SK-N-SH (cell line): ENCODE results near the gene KNDC1. TPM values are rescaled to one million over a fixed set of nuclear protein-coding genes. Genes with fewer than 3 reads are reported as not detected.

Experiments used
- CTCF ChIA-PET: fragments of 300-600, 350-600 bp; formaldehyde crosslinking; extraction: SDS; loops from one replicate; lab custom pipeline; 2021; lab: Yijun Ruan, JAX
- POLR2A ChIA-PET: fragments of 350-600 bp; sonication (Branson Sonifier 250); formaldehyde crosslinking; extraction: SDS; loops from one replicate; lab custom pipeline; 2020; ENCODE audit warnings: antibody characterized with exemption, inconsistent platforms; lab: Yijun Ruan, JAX
- DNase-seq: peaks from one replicate; pipeline ENCODE4 v3.0.0; 2012
- H2AFZ ChIP-seq: fragments of 200-600 bp; sonication (generic); 2 replicates; pipeline ENCODE4 v1.8.1; 2016; ENCODE audit warnings: antibody characterized with exemption, mild to moderate bottlenecking, low read depth
- H3F3A ChIP-seq: fragments of 200-600 bp; sonication (generic); replicated peaks from 2 replicates; pipeline ENCODE3; 2016; ENCODE audit warnings: antibody characterized with exemption, mild to moderate bottlenecking; ENCODE audit not compliant: insufficient read depth
- H3K27ac ChIP-seq, 2 experiments: fragments of 200-500 bp in 1 of 2; fragments of 200-600 bp in 1 of 2; sonication (Bioruptor generic) in 1 of 2; sonication (generic), shearing (Covaris generic) in 1 of 2; 2 replicates each; pipeline versions ENCODE4 v1.5.1 to v1.6.1; 2014 to 2016; ENCODE audit warnings: low read depth in 2 of 2, inconsistent platforms in 1 of 2, low read length in 1 of 2, mild to moderate bottlenecking in 1 of 2, mixed read lengths in 1 of 2
- H3K27me3 ChIP-seq: fragments of 200-600 bp; sonication (generic), shearing (Covaris generic); 2 replicates; pipeline ENCODE4 v1.6.1; 2016; ENCODE audit warnings: mixed run types; ENCODE audit not compliant: insufficient read depth
- H3K36me3 ChIP-seq, 2 experiments: fragments of 200-500 bp in 1 of 2; fragments of 200-600 bp in 1 of 2; sonication (Bioruptor generic) in 1 of 2; sonication (generic) in 1 of 2; replicated peaks in 1 of 2; 2 replicates each; pipeline versions ENCODE3 to v1.5.1; 2014 to 2016; ENCODE audit warnings: low read length in 1 of 2, mild to moderate bottlenecking in 1 of 2; ENCODE audit not compliant: insufficient read depth in 2 of 2, control insufficient read depth in 1 of 2
- H3K4me1 ChIP-seq, 2 experiments: fragments of 200-500 bp in 1 of 2; fragments of 200-600 bp in 1 of 2; sonication (Bioruptor generic) in 1 of 2; sonication (generic), shearing (Covaris generic) in 1 of 2; 2 replicates each; pipeline versions ENCODE4 v1.5.1 to v1.6.1; 2014 to 2016; ENCODE audit warnings: low read depth in 1 of 2, low read length in 1 of 2, mixed run types in 1 of 2; ENCODE audit not compliant: insufficient read depth in 2 of 2, control insufficient read depth in 1 of 2
- H3K4me2 ChIP-seq: fragments of 200-600 bp; sonication (generic), shearing (Covaris generic); 2 replicates; pipeline ENCODE4 v1.6.1; 2017; ENCODE audit warnings: mixed run types
- H3K4me3 ChIP-seq, 2 experiments: fragments of 200-500 bp in 1 of 2; fragments of 200-600 bp in 1 of 2; sonication (Bioruptor generic) in 1 of 2; sonication (generic), shearing (Covaris generic) in 1 of 2; 2 replicates each; pipeline versions ENCODE4 v1.5.1 to v1.8.1; 2014 to 2016; ENCODE audit warnings: low read depth in 2 of 2, inconsistent platforms in 1 of 2, low read length in 1 of 2, mild to moderate bottlenecking in 1 of 2, mixed read lengths in 1 of 2, moderate library complexity in 1 of 2
- H3K79me2 ChIP-seq: fragments of 200-600 bp; sonication (generic); 2 replicates; pipeline ENCODE4 v1.8.1; 2017; ENCODE audit warnings: mild to moderate bottlenecking; ENCODE audit not compliant: insufficient read depth
- H3K9ac ChIP-seq: fragments of 200-600 bp; sonication (generic); 2 replicates; pipeline ENCODE4 v1.6.1; 2017; ENCODE audit warnings: mixed run types
- H3K9me2 ChIP-seq: fragments of 200-600 bp; sonication (generic); 2 replicates; pipeline ENCODE4 v1.6.1; 2017; ENCODE audit warnings: mixed run types
- H3K9me3 ChIP-seq: fragments of 200-600 bp; sonication (generic); 2 replicates; pipeline ENCODE4 v1.6.1; 2017; ENCODE audit warnings: mixed run types, mild to moderate bottlenecking, moderate library complexity
- H4K20me1 ChIP-seq: fragments of 200-600 bp; sonication (generic); 2 replicates; pipeline ENCODE4 v1.6.1; 2017; ENCODE audit warnings: mild to moderate bottlenecking, mixed run types; ENCODE audit not compliant: insufficient read depth
- FOXM1 ChIP-seq: IDR thresholded peaks from 2 replicates; pipeline ENCODE4 v1.4.0; 2012; ENCODE audit warnings: low read depth, mild to moderate bottlenecking
- GABPA ChIP-seq: IDR thresholded peaks from 2 replicates; pipeline ENCODE4 v1.4.0; 2012; ENCODE audit warnings: low read depth, mild to moderate bottlenecking
- MEF2A ChIP-seq: IDR thresholded peaks from 2 replicates; pipeline ENCODE4 v1.4.0; 2012; ENCODE audit warnings: low read depth, borderline replicate concordance
- POLR2AphosphoS5 ChIP-seq: IDR thresholded peaks from 2 replicates; pipeline ENCODE4 v1.6.1; 2012; ENCODE audit warnings: low read depth, low read length
- RAD21 ChIP-seq: IDR thresholded peaks from 2 replicates; pipeline ENCODE4 v1.6.1; 2012; ENCODE audit warnings: mild to moderate bottlenecking, low read length
- SMC3 ChIP-seq: IDR thresholded peaks from 2 replicates; pipeline ENCODE4 v1.6.1; 2012; ENCODE audit warnings: low read depth, low read length, improper control_type of control experiment
- TAF1 ChIP-seq: IDR thresholded peaks from 2 replicates; pipeline ENCODE4 v1.6.1; 2012; ENCODE audit warnings: low read depth, mild to moderate bottlenecking, low read length, moderate library complexity, borderline replicate concordance
- USF1 ChIP-seq: IDR thresholded peaks from 2 replicates; pipeline ENCODE4 v1.4.0; 2012; ENCODE audit warnings: low read depth, borderline replicate concordance
- YY1 ChIP-seq: IDR thresholded peaks from 2 replicates; pipeline ENCODE4 v1.4.0; 2012; ENCODE audit warnings: low read depth, mild to moderate bottlenecking
- WGBS: methylation state at CpG from one replicate; pipeline ENCODE4 v1.1.6; 2017; ENCODE audit warnings: low lambda C conversion rate; 5-methylcytosine and 5-hydroxymethylcytosine counted together
- polyA plus RNA-seq, 3 experiments: library from polyadenylated mRNA; depleted of rRNA; stranded (reverse); fragments of >200 nt; gene quantifications; 2 replicates each; pipeline ENCODE4 v1.2.3, GENCODE V29; 2012

The KNDC1 gene
- polyA plus RNA-seq, 1 of the 3 experiments (the other 2 are of a cell fraction) = 1.4 TPM

- TF ChIP-seq MEF2A (no peak), GABPA (no peak)
Observed at GRCh38 chr10:133185916-133186315, 25.9 kb downstream of the KNDC1 start (continued).

GRCh38 chr10:133186416-133187090, 26.5 kb downstream of the KNDC1 start:
- no peaks in the 10 kb centered on the region for H3F3A ChIP-seq
- TF ChIP-seq USF1 = no peak
- TF ChIP-seq POLR2AphosphoS5 = no peak
- TF ChIP-seq YY1 = no peak
- TF ChIP-seq RAD21 = no peak
- no peak for TF ChIP-seq TAF1

GRCh38 chr10:133187091-133187905, 27.3 kb downstream of the KNDC1 start:
- no peaks in the 10 kb centered on the region for H4K20me1 ChIP-seq
- 52% methylated on average over 18 of the region's 38 CpGs for WGBS
- H3K36me3 ChIP-seq = no peaks in the 10 kb centered on the region
- no peak overlapping the region for H3K27ac ChIP-seq
- DNase-seq = no peak
- no peak overlapping the region for H3K9ac ChIP-seq
- no peak overlapping the region for H3K4me3 ChIP-seq
- TF ChIP-seq YY1 = no peak
- TF ChIP-seq TAF1 = no peak
- TF ChIP-seq USF1 = no peak
- TF ChIP-seq SMC3 = no peak
- no peak for TF ChIP-seq FOXM1
- CTCF ChIA-PET = interaction anchor here (0.9 to 1.5 kb wide), 2 partner anchors 44 kb away, joined by 5 read pairs; no protein-coding TSS in a partner anchor
- no peaks in the 10 kb centered on the region; the same call in 1 of the 2 replicates for H3K27me3 ChIP-seq
- no peak overlapping the region for H3K4me2 ChIP-seq
- no peaks in the 10 kb centered on the region for H3K4me1 ChIP-seq
- POLR2A ChIA-PET = no interaction called here
- H3K9me3 ChIP-seq = no peaks in the 10 kb centered on the region
- no peak overlapping the region for H2AFZ ChIP-seq
- H3K9me2 ChIP-seq = no peaks in the 10 kb centered on the region
- no peaks in the 10 kb centered on the region for H3K79me2 ChIP-seq
- no peaks in the 10 kb centered on the region for H3F3A ChIP-seq

More at GRCh38 chr10:133186416-133187090, 26.5 kb downstream of the KNDC1 start:
- no peak overlapping the region for H3K4me3 ChIP-seq
- no peaks in the 10 kb centered on the region for H3K9me3 ChIP-seq
- no peaks in the 10 kb centered on the region for H4K20me1 ChIP-seq
- no peak for DNase-seq
- H3K4me2 ChIP-seq = no peak overlapping the region
- H3K9me2 ChIP-seq = no peaks in the 10 kb centered on the region
- CTCF ChIA-PET = interaction anchor here (1.5 kb wide), 1 partner anchor 43 kb away, joined by 5 read pairs; no protein-coding TSS in a partner anchor
- no peak overlapping the region for H3K9ac ChIP-seq
- 67% methylated on average over 20 of the region's 34 CpGs for WGBS
- no peaks in the 10 kb centered on the region for H3K4me1 ChIP-seq
- no peak overlapping the region for H3K27ac ChIP-seq
- no peaks in the 10 kb centered on the region for H3K36me3 ChIP-seq
- no peaks in the 10 kb centered on the region for H3K79me2 ChIP-seq
- no peaks in the 10 kb centered on the region for H3K27me3 ChIP-seq
- POLR2A ChIA-PET = no interaction called here
- H2AFZ ChIP-seq = no peak overlapping the region
